Ureter (tissue), 1 donor: Measurements from ENCODE around the gene TRIM9. TPM values are rescaled to one million over a fixed set of nuclear protein-coding genes. Genes with fewer than 3 reads are reported as not detected.
"Not testable (repeated sequence)": the region's sequence is repeated elsewhere in the genome, so short reads cannot be mapped to it uniquely, and the experiment has no call there.

Source experiments
- DNase-seq: peaks from one replicate; pipeline ENCODE4 v3.0.0-alpha.2; 2020; ENCODE audit warnings: low spot score
- total RNA-seq: library from RNA; stranded (reverse); gene quantifications from one replicate; pipeline ENCODE4 v1.2.4, GENCODE V29; 2023
- donor health status: DM: yes; HTN: yes; CAD: no.

Gene TRIM9
- total RNA-seq, 1 donor from 2014 or later: 1.7 TPM

DNA sequence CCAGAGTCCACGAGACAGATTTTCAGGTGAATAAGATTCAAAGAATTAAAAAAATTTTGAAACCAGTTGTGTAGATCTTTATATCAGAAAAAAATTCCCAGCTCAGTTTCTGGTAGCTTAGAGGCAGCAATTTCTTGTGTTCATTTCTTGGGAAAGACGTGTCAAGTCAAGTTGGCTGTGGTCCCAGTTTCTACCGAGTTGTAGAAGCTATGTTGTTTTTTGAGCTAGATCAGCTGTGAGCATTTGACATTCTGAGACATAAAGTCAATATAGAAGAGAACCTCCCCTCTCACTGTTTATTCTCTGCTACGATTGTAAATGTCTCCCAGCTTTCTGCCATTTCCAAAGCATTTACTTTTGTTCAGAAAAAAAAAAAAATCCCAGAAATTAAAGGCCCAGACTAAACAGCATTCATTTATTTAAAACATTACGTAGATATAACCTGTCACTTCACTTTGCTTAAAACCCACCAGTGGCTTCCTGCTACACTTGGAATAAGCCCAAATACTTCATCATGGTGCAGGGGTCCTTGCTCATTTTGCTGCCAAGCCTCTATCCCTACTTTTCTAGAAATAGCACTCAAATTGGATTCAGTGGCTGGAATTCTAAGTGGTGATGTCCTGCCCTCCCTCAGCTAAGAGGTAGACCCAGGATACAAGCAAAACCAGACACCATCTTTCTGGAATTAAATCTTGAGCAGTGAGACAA lies 130.1 kb downstream of the TRIM9 start:
- peak; percentile 79 for DNase-seq

DNA sequence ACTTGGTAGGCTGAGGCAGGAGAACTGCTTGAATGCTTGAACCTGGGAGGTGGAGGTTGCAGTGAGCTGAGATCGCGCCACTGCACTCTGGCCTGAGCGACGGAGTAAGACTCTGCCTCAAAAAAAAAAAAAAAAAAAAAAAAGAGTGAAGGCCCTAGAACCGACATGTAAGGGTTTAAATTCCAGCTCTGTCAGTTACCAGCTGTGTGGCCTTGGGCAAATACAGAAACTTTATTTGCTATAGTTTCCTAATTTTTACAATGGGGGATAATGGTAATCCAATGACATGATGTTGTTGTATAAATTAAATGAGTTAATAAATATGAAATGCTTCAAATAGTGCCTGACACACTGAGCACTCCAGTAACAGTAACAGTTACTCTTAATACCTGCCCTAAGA lies 131.0 kb downstream of the TRIM9 start:
- no peak for DNase-seq

DNA sequence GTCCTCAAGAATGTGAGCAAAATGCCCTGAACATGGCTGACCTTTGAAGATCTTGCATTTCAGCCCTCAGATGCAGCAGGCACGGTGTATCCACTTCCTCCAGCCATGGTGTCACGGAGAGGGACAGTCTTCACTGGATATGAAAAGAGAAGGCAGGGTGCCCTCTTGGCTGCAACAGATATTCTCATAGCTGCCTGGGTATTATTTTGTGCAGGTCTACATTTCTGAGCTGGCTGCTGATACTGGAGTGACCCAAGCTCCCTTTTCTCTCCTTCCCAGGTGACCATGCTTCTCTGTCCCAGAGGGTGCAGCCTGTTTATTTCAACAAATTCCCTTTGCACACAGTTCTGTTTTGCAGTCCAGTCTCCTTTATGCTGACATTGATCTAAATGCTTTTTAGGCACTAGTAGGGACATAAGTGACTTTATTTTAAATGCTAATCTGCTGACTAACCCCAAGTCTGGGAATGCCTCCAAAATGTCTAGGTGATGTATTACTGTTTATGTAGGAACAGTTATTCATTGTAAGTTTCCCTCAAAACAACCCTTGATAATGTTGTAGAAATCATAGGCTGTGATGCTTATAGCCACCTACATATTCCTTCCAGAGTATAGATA lies 133.2 kb downstream of the TRIM9 start:
- DNase-seq: no peak

DNA sequence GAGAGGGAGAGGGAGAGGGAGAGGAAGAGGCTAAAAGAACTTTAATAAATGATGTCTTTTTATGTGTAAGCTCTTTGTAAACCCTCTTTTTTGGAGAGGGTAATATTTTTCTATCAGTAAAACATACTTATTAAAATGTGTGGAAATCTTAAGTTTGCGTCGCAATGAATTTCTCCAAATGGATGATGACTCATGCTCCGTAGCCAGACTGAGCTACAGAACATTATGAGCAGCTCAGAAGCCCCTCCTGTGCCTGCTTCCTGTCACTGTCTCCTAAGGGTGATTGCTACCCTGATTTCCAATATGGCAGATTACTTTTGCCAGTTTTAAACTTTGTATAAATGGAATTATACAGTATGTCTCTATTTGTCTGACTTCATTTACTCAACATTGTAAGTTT lies 137.6 kb downstream of the TRIM9 start:
- no peak for DNase-seq

DNA sequence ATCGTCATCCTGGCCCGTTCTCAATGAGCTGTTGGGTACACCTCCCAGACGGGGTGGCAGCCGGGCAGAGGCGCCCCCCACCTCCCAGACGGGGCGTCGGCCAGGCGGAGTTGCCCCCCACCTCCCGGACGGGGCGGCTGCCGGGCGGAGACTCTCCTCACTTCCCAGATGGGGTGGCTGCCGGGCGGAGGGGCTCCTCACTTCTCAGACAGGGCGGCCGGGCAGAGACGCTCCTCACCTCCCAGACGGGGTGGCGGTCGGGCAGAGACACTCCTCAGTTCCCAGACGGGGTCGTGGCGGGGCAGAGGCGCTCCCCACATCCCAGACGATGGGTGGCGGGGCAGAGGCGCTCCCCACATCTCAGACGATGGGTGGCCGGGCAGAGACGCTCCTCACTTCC lies 138.5 kb downstream of the TRIM9 start:
- DNase-seq: not testable (repeated sequence)

DNA sequence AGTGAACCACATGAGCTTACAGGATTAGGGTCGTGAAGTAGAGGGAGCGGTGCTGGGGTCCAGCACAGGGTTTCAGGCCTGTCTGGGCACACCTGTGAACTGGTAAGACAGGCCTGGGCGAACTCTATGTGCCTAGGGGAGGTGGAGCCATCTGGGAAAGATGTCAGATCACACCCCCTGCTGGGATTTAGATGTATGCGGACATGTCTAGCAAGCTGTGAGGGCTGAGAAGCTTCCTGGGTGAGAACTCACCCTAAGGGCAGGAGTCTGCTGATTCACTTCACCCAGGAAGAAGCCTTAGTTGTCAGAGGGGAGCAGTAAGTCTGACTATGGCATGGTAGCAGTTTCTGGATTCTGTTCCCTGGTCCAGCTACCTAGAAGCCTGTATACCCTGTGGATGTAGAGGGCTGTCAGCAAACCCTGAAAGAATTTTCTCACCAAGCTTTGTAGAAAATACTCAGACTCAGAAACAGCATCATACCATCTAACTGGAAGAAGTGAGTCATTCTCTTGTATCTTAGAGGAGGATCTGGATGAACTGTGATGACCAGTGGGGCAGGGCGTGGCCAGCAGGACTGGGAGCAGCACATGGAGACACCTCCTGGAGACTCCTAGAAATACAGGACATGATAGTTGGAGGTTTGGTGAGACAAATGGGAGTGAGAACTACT lies 139.4 kb downstream of the TRIM9 start:
- DNase-seq: peak; percentile 82

DNA sequence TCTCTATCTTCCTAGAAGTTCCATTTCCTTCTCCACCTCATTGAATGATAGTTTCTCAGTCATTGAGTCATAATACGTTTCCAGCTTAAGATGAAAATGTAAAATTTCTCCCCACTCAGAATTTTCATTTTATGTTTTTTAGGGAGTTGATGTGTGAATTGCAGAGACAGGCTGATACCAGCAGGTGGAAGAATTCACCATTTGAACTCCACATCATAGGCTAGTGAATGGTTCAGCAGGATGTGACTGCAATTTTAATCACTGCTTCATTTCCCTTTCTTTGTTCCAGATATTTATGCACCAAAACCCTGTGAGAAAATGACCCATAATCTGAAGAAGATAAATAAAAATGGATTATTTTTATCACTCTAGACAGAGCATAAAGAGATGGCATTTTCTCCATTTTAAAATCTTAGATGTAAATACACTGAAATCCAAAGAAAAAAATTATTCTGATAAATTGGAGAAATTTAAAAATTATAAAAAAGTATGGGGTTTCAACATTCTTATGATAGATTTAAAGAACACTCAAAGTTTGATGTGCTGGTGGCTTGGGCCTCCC lies 140.0 kb downstream of the TRIM9 start:
- DNase-seq: no peak

DNA sequence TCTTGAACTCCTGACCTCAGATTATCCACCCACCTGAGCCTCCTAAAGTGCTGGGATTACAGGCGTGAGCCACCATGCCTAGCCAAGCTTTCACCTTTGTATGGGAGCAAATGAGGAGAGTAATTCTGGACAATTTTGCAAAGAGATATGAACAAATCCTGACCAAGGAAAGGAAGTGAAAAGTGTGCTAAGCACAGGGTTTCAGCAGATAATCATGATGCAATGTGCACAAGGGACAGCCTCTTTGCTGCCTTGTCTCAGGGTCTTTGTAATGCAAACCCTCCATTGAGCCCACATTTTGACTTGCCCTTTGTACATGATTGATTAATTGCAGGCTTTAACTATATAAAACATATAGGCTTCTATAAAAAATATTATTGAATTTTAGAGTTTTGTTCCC lies 141.4 kb downstream of the TRIM9 start:
- DNase-seq: no peak

DNA sequence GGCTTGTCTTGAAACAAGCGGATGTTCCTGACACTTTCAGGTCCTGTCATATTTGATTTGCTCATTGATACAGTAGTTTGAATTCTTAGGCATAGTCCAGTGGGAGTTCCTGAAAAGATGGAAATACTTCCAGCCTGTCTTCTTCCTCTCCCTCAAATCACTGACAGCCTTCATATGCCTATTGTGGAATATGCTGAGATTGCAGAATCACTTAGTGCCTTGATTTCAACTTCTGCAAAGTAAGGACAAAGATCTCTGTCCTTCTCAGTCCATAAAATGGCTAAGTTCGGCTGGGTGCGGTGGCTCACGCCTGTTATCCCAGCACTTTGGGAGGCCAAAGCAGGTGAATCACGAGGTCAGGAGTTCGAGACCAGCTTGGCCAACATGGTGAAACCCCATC lies 143.9 kb downstream of the TRIM9 start:
- DNase-seq: no peak

DNA sequence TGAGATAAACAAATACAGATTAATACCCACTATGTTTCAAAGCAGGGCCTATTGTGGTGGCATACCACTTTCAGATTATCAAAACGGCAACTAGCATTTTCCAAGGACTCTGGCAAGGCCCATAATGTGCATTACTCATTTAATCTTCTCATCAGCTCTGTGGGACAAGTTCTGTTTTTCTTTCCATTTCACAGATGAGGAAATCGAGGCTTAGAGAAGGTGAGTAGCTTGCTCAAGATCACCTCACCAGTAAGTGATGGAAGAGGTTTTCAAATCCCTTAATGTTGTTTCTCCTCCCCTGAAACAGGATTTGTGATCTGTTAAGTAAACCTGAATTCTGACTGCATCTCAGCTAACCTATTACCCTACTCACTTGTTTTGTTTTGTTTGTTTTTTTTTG lies 146.7 kb downstream of the TRIM9 start:
- DNase-seq: no peak

DNA sequence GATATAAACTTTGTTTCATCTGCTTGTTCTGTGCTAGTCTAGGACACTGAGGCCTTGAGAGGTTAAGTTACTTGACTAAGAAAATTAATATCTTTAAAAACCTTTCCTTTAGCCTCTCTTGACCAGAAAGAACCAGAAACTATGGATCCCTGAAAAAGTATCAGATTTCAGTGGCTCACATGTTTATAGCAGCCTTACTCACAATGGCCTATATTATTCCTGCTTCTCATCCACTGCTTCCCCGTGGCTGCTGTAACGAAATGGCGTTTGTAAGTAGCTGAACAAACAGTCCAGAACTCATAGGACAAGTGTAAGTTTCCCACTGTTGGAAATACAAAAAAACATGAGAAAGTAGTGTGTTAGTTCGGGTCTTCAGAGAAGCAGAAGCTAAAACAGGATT lies 147.5 kb downstream of the TRIM9 start:
- DNase-seq: no peak

DNA sequence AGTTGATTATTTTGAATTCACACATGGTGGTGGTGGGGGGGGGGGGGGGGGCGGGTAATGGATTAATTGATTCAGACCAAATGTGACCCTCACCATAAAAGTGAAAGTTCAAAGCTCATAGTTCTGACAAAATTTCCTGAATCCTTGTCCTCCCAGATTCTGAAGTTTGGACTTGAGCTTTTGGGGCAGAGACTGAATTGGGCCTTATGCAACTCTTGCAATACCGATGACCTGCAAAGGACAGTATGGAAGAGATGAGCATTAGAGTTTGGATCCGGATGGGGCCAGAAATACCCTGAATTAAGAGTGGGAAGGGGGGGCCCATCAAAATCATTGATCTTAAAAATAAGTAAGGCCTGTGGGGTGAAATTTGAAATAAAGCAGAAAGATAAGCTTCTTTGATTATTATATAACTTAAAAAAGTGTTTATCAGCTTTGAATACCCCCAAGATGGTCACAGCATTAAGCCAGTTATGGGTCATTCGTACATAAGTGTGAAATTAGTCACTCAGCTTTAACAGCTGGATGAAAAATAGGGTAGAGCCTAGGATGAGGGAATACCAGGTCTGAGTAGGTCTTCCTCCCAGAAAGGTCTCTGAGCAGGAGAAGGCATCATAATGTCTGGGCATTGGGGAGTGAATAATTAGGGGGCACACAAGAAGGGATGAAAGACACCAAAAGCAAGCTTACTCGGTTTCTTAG lies 148.5 kb downstream of the TRIM9 start:
- DNase-seq: no peak

DNA sequence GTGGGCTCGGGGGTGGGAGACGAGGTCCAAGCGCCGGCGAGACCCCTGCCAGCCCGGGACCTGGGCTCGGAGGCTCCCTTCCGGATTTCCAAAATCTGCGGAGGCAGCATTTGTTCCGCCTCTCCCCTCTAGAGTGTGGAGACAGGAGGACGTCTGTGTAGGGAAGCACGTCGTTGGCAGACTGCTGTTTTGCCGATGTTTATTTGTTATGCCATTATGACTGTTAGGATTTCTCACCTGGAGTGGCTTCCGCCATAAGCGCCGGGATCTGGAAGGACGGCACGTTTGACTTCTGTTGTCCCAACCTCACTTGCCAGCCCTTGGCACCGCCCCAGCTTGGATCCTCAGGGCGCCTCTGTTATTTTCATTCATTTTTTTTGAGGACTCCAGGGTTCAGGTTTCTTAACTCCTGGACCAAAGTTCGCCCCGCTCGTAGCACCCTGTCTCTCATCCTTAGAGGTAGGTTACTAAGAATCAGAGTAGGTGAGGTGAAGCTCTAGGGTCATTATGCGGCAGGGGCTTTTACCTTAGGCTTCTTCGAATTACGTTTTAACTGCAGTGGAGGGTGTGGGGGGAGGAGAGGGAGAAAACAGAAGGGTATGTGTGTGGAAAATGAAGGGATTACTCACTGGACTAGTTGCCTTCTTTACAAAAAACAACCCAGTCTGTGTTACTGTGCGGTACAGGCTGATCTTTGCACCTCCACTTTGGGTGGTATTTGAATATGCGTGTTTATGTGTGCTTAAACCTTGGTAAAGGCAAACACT lies 150.1 kb downstream of the TRIM9 start:
- peak; percentile 54 for DNase-seq

DNA sequence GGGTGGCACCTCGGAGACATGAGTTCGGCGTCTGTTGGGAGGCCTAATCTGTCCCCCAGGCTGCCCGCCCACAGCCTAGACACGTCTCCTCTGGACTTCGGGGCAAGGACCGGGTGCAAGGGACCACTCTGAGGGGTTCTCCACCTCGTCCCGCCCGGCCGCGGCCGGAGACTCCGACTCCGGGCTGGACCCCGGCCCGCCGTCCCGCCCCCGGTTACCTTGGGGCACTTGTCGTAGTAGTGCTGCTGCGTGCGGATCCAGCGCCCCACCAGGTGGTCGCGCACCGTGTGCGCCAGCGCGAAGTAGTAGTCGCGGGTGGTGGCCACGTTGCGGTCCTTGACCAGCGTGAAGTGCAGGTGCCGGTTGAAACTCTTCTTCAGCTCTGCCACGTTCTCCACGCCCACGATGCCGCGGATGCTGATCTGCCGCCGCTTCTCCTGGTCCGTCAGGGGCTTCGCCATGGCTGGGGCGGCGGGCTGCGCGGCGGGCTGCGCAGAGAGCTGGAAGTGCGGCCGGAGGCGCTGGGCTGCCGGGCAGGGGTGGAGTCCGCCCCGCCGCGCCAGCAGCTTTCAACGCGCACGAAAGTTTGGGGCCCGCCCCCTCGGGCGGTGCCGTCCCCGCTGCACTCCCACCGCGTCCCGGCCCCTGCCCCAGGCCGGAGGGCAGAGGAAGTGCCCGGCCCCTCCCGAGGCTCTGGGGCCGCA lies 150.8 kb downstream of the TRIM9 start, which contains the start of gene PYGL:
Gene PYGL (minus strand): TSS at position 541 of the 704 bp plus-strand sequence. CDS start 80 bp downstream, at position 461.
- DNase-seq: peak; percentile 73

DNA sequence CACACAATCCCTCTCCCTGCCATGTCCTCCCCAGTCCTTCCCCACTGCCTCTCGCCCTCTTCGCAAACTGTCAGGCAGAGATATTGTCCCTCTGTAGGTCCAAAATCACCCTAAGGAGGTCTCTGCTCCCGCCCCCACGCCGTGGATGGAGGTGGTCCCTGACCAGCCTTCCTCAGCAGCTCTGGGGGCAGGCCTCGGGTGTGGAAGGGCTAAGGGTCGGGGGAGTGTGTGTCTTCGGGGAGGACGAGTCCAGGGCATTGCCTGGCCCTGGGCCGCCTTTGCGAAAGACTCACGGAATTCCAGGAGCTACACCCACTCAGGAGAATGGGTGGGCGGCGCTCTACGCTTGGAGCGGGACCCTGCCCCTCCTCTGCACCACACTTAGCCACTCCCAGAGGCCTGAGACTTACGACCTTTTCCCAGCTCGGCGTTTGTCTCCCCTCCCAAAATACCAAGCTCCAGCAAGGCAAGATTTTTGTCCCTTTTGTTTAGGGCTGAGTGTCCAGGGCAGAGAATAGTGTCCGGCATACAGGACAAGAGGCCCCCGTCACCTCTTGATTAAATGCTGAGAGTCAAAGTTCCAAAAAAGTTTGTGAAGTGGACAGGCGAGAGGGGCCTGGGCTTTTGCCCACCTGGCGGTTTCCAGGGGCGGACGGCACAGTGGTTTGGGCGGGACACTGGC lies 151.5 kb downstream of the TRIM9 start:
- peak; percentile 53 for DNase-seq

DNA sequence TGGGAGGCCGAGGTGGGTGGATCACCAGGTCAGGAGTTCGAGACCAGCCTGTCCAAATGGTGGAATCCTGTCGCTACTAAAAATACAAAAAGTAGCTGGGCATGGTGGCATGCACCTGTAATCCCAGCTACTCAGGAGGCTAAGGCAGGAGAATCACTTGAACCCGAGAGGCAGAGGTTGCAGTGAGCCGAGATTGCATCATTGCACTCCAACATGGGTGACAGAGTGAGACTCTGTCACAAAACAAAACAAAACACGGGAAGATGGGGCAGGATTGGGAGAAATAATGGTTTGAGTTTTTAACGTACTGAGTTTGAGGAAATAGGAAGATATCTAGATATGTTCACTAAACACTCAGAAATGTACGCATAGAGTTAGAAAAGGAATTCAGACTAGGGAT lies 153.3 kb downstream of the TRIM9 start:
- DNase-seq: not testable (repeated sequence)

DNA sequence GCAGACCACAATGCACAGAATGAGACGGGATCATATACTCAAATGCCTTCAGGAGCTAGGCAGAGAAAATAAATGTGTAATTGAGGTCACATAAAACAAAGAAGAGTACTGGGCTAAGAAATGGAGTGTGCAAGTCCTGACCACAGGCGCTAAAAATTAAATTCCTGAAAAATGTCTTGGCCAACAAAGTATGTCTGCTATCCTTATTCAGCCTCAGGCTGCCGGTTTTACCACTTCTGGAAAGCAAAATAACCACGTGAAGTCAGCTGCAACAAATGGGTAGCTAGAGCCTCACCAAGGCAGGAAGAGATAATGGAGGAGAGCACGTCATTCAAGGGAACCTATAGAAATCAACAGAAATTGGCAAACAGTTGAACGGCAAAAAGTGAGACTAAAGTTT lies 153.8 kb downstream of the TRIM9 start:
- no peak for DNase-seq

DNA sequence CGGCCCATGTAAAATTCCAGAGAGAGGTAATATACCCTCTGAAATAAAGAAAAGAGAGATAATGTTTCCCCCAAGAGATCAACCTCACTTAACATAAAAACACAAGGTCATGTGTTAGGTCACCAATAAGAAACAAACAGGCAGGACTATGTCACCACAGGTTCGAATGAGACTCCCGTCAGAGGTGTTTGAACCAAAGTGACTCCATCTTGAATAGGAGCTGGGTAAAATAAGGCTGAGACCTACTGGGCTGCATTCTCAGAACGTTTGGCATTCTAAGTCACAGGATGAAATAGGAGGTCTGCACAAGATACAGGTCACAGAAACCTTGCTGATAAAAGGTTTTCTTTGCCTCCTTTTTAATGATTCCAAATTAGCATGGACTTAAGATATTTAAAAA lies 157.1 kb downstream of the TRIM9 start:
- DNase-seq: no peak

DNA sequence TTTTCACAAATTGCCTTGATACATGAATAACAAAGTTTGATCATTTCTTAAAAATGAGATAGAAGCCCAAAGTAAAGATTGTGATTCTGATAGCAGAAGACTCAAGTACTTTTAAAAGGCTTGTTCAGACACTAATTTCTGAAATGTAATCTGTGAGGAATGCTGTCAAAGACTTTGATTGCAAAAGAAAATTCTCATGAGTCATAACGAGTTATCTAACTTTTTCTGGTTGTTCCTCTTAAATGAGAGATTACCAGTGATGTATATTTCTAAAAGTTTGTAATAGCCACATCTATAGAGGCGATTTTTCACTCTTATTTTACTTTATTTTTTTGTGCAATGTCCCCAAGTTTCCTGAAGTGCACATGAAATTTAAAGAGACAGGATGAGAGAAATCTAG lies 157.6 kb downstream of the TRIM9 start:
- no peak for DNase-seq

DNA sequence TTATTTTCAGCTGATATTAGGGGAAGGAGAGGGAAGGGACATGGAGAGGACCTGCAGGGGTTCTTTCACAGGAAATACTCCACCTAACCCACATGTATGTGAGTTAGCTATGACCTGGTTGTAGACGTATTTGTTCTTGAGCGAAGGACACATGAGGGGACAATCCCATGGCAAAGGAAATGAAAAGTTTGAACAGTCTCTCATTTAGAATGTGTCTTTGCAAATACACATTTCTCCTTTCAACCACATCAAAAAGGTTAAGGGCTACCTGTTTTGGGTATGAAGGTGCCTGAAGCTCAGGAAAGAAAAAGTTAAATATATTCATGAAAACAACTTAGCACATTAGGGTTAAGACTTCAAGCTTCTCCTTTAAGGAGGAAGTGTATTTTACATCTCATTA lies 158.0 kb downstream of the TRIM9 start:
- no peak for DNase-seq
